Colonic mucosa (tissue), 4 donors: ENCODE results near the gene EPC1. TPM values are rescaled to one million over a fixed set of nuclear protein-coding genes. Genes with fewer than 3 reads are reported as not detected.
"Not testable (repeated sequence)": the region's sequence is repeated elsewhere in the genome, so short reads cannot be mapped to it uniquely, and the experiment has no call there.

ENCODE experiments used
- DNase-seq: peaks from one replicate; pipeline ENCODE4 v3.0.0-alpha.2; 2020
- H3K27ac ChIP-seq: fragments of 200-600 bp; one replicate; pipeline ENCODE4 v1.8.0; 2021
- H3K27me3 ChIP-seq: fragments of 200-600 bp; one replicate; pipeline ENCODE4 v1.8.0; 2021
- H3K36me3 ChIP-seq: fragments of 200-600 bp; one replicate; pipeline ENCODE4 v1.8.0; 2021
- H3K4me1 ChIP-seq: fragments of 200-600 bp; one replicate; pipeline ENCODE4 v1.8.0; 2021; ENCODE audit warnings: mild to moderate bottlenecking
- H3K4me3 ChIP-seq: fragments of 200-600 bp; one replicate; pipeline ENCODE4 v1.8.0; 2021
- H3K9ac ChIP-seq, 2 donors: one replicate each; pipeline ENCODE4 v1.7.0; 2013; ENCODE audit warnings: control low read depth in 2 of 2, low read depth in 2 of 2, low read length in 2 of 2
- H3K9me3 ChIP-seq: fragments of 200-600 bp; one replicate; pipeline ENCODE4 v1.8.0; 2021
- intact Hi-C: fragments of 100-400 bp; cut with DNase I; formaldehyde crosslinking; loops from one replicate; pipeline ENCODE4 v1.14.1; 2022
- total RNA-seq, 2 donors: library from RNA; stranded (reverse); fragmentation: NEBNext Ultra II Directional in 1 of 2; extraction: Animal tissue kit (Norgen Biotek cat#: 25700) in 1 of 2; gene quantifications; one replicate each; pipeline ENCODE4 v1.2.1, GENCODE V29; 2021
- TF ChIP-seq, protein P1 (sequence below): fragments of 200-600 bp; IDR thresholded peaks from one replicate; pipeline ENCODE4 v1.8.0; 2022; ENCODE audit warnings: antibody characterized with exemption, mild to moderate bottlenecking
- donor health status: healthy.
- donor health status: DM: no; HTN: no; CAD: no.
- donor health status: DM: no; HTN: no; CAD: no.

Gene EPC1
- total RNA-seq, 2 donors from 2014 or later, result 24.5 to 30.9 TPM

DNA sequence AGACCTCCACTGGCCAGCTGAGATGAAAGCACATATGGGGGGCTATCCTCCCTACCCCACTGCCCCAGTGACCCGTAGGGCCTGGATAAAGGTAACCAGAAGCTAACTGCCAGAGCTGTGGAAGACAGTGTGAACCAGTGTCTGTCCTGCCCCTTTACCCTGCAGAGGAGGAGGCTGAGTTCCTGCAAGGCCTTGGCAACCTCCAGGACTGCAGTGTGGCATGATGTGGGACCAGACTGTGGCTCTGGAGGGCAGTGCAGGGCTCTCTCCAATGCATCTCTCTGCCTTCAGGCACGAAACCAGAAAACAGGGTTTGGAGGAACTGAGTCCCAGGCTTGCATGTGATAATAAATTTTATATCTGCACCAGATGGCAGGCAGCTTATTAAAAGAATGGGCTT is 93.1 kb downstream of the EPC1 start:
- H3K9me3 ChIP-seq, result no peaks in the 10 kb centered on the region
- no peaks in the 10 kb centered on the region for H3K36me3 ChIP-seq
- intact Hi-C loops, result no loop called here
- no peaks in the 10 kb centered on the region for H3K27me3 ChIP-seq
- H3K9ac ChIP-seq, result no peak overlapping the region
- DNase-seq, result no peak
- TF ChIP-seq, protein P1, sequence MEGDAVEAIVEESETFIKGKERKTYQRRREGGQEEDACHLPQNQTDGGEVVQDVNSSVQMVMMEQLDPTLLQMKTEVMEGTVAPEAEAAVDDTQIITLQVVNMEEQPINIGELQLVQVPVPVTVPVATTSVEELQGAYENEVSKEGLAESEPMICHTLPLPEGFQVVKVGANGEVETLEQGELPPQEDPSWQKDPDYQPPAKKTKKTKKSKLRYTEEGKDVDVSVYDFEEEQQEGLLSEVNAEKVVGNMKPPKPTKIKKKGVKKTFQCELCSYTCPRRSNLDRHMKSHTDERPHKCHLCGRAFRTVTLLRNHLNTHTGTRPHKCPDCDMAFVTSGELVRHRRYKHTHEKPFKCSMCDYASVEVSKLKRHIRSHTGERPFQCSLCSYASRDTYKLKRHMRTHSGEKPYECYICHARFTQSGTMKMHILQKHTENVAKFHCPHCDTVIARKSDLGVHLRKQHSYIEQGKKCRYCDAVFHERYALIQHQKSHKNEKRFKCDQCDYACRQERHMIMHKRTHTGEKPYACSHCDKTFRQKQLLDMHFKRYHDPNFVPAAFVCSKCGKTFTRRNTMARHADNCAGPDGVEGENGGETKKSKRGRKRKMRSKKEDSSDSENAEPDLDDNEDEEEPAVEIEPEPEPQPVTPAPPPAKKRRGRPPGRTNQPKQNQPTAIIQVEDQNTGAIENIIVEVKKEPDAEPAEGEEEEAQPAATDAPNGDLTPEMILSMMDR, result no peak
- no peak overlapping the region for H3K4me3 ChIP-seq
- no peak overlapping the region for H3K27ac ChIP-seq
- no peaks in the 10 kb centered on the region for H3K4me1 ChIP-seq

GRCh38 chr10:32253276-32253675 is 93.7 kb downstream of the EPC1 start:
- H3K9me3 ChIP-seq, result no peaks in the 10 kb centered on the region
- no peaks in the 10 kb centered on the region for H3K27me3 ChIP-seq
- H3K4me3 ChIP-seq, result no peak overlapping the region
- H3K27ac ChIP-seq, result no peak overlapping the region
- TF ChIP-seq, protein P1, result no peak
- H3K4me1 ChIP-seq, result no peaks in the 10 kb centered on the region
- DNase-seq, result peak; percentile 41
- intact Hi-C loops, result no loop called here
- H3K36me3 ChIP-seq, result no peaks in the 10 kb centered on the region
- no peak overlapping the region for H3K9ac ChIP-seq

GRCh38 chr10:32250489-32250888 is 96.5 kb downstream of the EPC1 start:
- intact Hi-C loops, H3K4me1 ChIP-seq, H3K27me3 ChIP-seq, H3K9ac ChIP-seq, H3K9me3 ChIP-seq, H3K4me3 ChIP-seq, H3K36me3 ChIP-seq, H3K27ac ChIP-seq, DNase-seq: not testable (repeated sequence)

GRCh38 chr10:32246685-32247084 is 100.3 kb downstream of the EPC1 start:
- no peaks in the 10 kb centered on the region for H3K36me3 ChIP-seq
- H3K9me3 ChIP-seq, result no peaks in the 10 kb centered on the region
- no peak overlapping the region for H3K27ac ChIP-seq
- no peaks in the 10 kb centered on the region for H3K4me1 ChIP-seq
- DNase-seq, result no peak
- no peak overlapping the region for H3K4me3 ChIP-seq
- no peaks in the 10 kb centered on the region for H3K27me3 ChIP-seq
- TF ChIP-seq, protein P1, result no peak
- no peak overlapping the region for H3K9ac ChIP-seq
- intact Hi-C loops, result no loop called here

DNA sequence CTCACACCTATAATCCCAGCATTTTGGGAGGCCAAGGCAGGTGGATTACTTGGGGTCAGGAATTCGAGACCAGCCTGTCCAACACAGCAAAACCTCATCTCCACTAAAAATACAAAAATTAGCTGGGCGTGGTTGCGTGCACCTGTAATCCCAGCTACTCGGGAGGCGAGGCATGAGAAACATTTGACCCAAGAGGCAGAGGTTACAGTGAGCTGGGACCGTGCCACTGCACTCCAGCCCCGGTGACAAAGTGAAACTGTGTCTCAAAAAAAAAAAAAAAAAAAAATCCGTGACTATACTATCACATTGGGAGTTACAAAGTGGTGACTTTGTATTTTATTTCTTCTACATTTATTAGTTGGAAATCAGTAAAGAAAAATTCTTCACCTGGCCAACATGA is 101.2 kb downstream of the EPC1 start:
- H3K4me3 ChIP-seq, result no peak overlapping the region
- H3K27me3 ChIP-seq, result no peaks in the 10 kb centered on the region
- intact Hi-C loops, result no loop called here
- no peaks in the 10 kb centered on the region for H3K36me3 ChIP-seq
- TF ChIP-seq, protein P1, result no peak
- H3K4me1 ChIP-seq, result no peaks in the 10 kb centered on the region
- no peak overlapping the region for H3K9ac ChIP-seq
- H3K9me3 ChIP-seq, result no peaks in the 10 kb centered on the region
- DNase-seq, result no peak
- H3K27ac ChIP-seq, result no peak overlapping the region

DNA sequence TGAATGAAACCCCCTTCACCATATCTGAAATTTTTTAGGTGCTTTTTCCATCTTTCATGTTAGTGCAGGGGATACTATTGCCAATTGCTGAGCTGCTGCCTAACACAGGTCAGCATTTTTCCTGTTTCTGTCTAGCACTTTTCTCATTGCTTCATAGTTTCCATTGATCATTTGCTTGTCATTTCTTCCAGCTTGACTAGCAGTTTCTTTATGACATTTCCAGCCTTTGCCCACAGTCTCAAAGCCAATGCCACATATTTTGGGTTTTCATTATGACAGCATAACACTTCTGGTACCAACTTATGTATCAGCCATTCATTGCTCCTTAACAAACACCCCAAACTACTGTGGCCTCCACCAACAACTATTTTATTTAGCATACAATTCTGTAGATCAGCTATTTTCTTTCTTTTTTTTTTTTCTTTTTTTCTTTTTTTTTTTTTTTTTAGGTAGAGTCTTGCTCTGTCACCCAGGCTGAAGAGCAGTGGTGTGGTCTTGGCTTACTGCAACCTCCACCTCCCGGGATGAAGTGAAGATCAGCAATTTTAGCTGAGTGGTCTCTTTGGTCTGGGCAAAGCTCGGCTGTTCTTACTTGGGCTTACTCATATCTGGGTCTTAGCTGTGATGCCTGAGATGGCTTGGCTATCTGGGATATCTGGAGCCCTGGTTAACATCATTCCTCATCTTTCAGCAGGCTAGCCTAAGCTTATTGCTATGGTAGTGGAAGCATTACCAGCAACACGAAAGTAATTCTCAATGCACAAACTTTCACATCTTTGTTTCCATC is 102.3 kb downstream of the EPC1 start:
- TF ChIP-seq, protein P1, result no peak
- Histone ChIP-seq H3K4me3 (no peak overlapping the region), H3K4me1 (no peaks in the 10 kb centered on the region), H3K9ac (no peak overlapping the region), H3K27ac (no peak overlapping the region), H3K27me3 (no peaks in the 10 kb centered on the region), H3K9me3 (no peaks in the 10 kb centered on the region), H3K36me3 (no peaks in the 10 kb centered on the region)
- no peak for DNase-seq
- intact Hi-C loops, result no loop called here
